Gastrocnemius medialis (tissue), 4 donors: Measurements from ENCODE around the gene KRTAP5-2.

Source experiments
- POLR2A ChIP-seq, 2 donors: fragments of 450-650 bp; IDR thresholded peaks; one replicate each; pipeline ENCODE4 v1.6.1; 2017; ENCODE audit warnings: antibody characterized with exemption in 2 of 2, mild to moderate bottlenecking in 2 of 2, moderate library complexity in 2 of 2
- TF ChIP-seq, protein P1 (sequence below), 5 experiments: fragments of 450-650 bp in 3 of 5; fragments of 200-600 bp in 2 of 5; sonication (generic) in 2 of 5; IDR thresholded peaks in 4 of 5; conservative IDR thresholded peaks in 1 of 5; 1 replicate in 4 of 5; 2 replicates in 1 of 5; pipeline ENCODE4 v1.5.1; 2016 to 2019; ENCODE audit warnings: antibody characterized with exemption in 5 of 5, mild to moderate bottlenecking in 3 of 5, moderate library complexity in 3 of 5

DNA sequence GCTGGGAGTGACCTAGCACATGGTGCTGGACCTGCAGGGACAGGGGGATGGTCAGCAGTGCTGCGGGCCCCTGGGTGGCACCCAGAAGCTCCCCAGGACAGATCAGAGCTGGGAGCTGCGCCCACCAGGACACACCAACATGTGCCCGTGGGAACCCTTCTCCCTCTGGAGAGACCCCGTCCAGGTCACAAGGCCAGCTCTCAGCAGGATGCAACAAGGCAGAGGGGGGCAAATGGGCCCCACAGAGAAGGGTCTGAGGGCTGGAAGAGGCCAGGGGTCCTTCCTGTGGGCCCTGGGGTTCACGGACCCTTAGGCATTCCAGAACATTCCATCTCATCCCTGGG, 32.2 kb downstream of the KRTAP5-2 start:
- TF ChIP-seq, protein P1, sequence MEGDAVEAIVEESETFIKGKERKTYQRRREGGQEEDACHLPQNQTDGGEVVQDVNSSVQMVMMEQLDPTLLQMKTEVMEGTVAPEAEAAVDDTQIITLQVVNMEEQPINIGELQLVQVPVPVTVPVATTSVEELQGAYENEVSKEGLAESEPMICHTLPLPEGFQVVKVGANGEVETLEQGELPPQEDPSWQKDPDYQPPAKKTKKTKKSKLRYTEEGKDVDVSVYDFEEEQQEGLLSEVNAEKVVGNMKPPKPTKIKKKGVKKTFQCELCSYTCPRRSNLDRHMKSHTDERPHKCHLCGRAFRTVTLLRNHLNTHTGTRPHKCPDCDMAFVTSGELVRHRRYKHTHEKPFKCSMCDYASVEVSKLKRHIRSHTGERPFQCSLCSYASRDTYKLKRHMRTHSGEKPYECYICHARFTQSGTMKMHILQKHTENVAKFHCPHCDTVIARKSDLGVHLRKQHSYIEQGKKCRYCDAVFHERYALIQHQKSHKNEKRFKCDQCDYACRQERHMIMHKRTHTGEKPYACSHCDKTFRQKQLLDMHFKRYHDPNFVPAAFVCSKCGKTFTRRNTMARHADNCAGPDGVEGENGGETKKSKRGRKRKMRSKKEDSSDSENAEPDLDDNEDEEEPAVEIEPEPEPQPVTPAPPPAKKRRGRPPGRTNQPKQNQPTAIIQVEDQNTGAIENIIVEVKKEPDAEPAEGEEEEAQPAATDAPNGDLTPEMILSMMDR (IDR thresholded peaks at IDR 0.05 in 4 of 5, conservative IDR thresholded peaks at IDR 0.05 in 1 of 5): no peak
- TF ChIP-seq POLR2A (IDR thresholded peaks at IDR 0.05): no peak
